ENCODE data around the gene CCDC9B.
A peak's percentile ranks its signal among the peaks of the same experiment; 100 is the strongest.

CCDC9B gene

GRCh38 chr15:40340740-40341400 lies at the start of gene CCDC9B:
CCDC9B (minus strand) TSS chr15:40340939; CDS start chr15:40340819, 120 bp downstream.
- CTCF ChIA-PET: interaction anchor here (0.8 to 21.8 kb wide), 10 partner anchors 12 to 166 kb away, joined by 4 to 385 read pairs (median 86); partner anchors contain the start of genes DISP2, INAFM2, PHGR1 and PLCB2
- POLR2A ChIA-PET: interaction anchor here (0.5 to 5.2 kb wide), 4 partner anchors 11 to 1450 kb away, joined by 3 to 81 read pairs (median 8); partner anchors contain the start of gene INAFM2
- DNase-seq (ENCODE audit: low read depth, low spot score): no peak
- no peak for TF ChIP-seq CTCF (IDR thresholded peaks at IDR 0.05; ENCODE audit: insufficient read depth, low read length, missing control alignments)
- peak within 1 kb of the TSS; percentile 58 for H3K4me3 ChIP-seq (ENCODE audit: low read depth, low read length)

- CTCF ChIA-PET: interaction anchor here (0.8 to 1.9 kb wide), 6 partner anchors 8 to 110 kb away, joined by 3 to 9 read pairs (median 5); no protein-coding TSS in a partner anchor
- DNase-seq (ENCODE audit: low read depth, low spot score): no peak
- no peak overlapping the region for H3K4me3 ChIP-seq (ENCODE audit: low read depth, low read length)
- no peak for TF ChIP-seq CTCF (IDR thresholded peaks at IDR 0.05; ENCODE audit: insufficient read depth, low read length, missing control alignments)
- POLR2A ChIA-PET: interaction anchor here (0.9 kb wide), 1 partner anchor 47 kb away, joined by 3 read pairs; no protein-coding TSS in a partner anchor
Observed at GRCh38 chr15:40389824-40390595, 49.3 kb upstream of the CCDC9B start.

DNA sequence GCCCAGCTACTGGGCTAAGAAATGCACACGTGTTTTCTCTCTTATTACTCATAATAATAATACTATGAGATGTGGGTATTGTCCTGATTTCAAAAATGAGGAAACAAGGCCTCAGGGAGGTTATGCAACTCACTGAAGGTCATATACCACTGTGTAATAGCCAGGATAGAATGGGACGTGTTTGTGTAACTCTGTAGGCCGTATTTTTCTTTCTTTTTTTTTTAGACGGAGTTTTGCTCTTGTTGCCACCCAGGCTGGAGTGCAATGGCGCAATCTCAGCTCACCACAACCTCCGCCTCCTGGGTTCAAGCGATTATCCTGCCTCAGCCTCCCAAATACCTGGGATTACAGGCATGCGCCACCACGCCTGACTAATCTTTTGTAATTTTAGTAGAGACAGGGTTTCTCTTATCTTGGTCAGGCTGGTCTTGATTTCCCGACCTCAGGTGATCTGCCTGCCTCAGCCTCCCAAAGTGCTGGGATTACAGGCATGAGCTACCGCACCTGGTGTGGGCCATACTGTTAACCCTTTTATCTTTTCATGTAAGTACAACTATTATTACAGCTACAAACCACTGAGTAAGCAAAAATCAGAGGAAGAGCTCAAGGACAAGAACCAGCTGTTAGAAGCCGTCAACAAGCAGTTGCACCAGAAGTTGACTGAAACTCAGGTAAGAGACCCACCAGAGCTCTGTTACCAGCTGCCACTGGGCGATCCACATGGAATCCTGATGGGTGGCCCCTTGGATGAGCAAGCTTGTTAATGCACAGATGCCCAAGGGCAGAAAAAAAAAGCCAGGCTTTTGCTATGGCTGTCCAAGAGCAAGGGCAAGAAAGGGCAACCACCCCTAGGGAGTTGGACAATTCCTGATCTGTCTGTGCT lies 48.4 kb upstream of the CCDC9B start:
- no peak for DNase-seq (ENCODE audit: low read depth, low spot score)
- ChIA-PET CTCF (interaction anchor here (0.6 to 1.9 kb wide), 7 partner anchors 9 to 469 kb away, joined by 3 to 9 read pairs (median 4); no protein-coding TSS in a partner anchor), POLR2A (interaction anchor here (0.9 kb wide), 1 partner anchor 46 kb away, joined by 3 read pairs; no protein-coding TSS in a partner anchor)
- H3K4me3 ChIP-seq (ENCODE audit: low read depth, low read length): no peak overlapping the region
- TF ChIP-seq CTCF (IDR thresholded peaks at IDR 0.05; ENCODE audit: insufficient read depth, low read length, missing control alignments): no peak

DNA sequence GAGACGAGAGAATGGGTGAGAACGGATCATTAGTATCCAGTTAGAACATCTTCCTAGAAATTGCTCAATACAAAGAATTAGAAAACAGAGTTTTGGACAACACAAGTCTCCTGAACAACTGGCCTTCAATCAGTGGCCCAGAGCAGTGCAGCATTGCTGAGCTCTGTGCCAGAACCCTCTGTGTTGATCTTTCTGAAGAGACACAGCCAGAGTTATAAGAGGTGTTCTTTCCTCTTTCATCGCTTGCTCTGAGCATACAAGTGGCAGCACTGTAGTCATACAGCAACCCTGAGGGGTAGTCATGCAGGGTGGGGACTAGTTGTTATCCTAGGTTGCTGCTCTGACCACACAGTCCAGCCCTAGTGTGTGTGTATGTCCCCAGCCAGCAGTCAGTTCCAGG lies 45.7 kb upstream of the CCDC9B start:
- ChIA-PET POLR2A (no interaction called here), CTCF (interaction anchor here (0.9 to 2.2 kb wide), 5 partner anchors 16 to 63 kb away, joined by 3 to 11 read pairs (median 4); partner anchors contain the start of gene INAFM2)
- no peak for DNase-seq (ENCODE audit: low read depth, low spot score)
- no peak for TF ChIP-seq CTCF (IDR thresholded peaks at IDR 0.05; ENCODE audit: insufficient read depth, low read length, missing control alignments)
- H3K4me3 ChIP-seq (ENCODE audit: low read depth, low read length): no peak overlapping the region

DNA sequence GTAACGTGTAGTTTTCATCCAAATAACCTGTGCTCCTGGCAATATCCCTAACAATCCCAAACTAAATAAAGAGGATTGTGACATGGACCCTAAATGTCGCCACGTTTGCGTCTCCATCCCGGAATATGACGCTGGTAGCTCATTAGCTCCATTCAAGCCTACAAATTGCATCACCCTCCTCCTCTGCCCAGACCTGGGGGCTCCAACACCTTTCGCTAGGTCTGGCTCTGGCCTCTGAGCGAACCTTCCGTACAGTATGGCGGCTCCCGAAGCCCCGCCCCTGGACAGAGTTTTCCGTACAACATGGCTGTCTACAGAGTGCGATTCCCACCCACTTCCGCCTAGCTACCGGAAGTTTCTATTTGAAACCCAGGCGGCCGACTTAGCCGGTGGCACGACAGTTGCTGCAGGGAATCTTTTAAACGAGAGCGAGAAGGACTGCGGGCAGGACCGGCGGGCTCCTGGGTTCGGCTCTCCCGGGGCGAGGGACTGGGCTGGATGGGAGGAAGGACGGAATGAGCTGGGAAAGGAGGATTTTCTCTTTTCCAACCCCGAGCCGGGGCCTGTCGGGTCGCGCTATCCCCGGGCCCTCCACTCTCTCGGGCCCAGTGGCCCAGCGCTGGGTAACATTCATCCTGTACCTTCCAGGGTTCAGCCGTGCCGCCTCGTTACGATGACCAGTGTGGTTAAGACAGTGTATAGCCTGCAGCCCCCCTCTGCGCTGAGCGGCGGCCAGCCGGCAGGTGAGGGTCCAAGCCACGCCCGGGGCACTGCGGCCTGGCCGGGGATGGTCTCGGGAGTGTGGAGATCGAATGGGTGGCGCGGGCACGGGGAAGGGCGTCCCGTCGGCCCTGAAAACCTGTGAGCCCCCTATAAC lies 42.1 kb upstream of the CCDC9B start, which contains the start of gene KNSTRN:
KNSTRN (plus strand) TSS at position 142 of the 877 bp plus-strand sequence; CDS start at position 257, 115 bp downstream.
- POLR2A ChIA-PET: interaction anchor here (0.6 to 0.8 kb wide), 2 partner anchors 15 to 313 kb away, joined by 3 to 4 read pairs; no protein-coding TSS in a partner anchor
- TF ChIP-seq CTCF (IDR thresholded peaks at IDR 0.05; ENCODE audit: insufficient read depth, low read length, missing control alignments): no peak
- peak within 1 kb of the TSS; percentile 89 for H3K4me3 ChIP-seq (ENCODE audit: low read depth, low read length)
- CTCF ChIA-PET: interaction anchor here (0.7 to 3.6 kb wide), 9 partner anchors 11 to 108 kb away, joined by 3 to 29 read pairs (median 3); partner anchors contain the start of genes INAFM2 and IVD
- peak; percentile 67 for DNase-seq (ENCODE audit: low read depth, low spot score)

Measured in AG04449 (cell line).